GM18870 (cell line): Measurements from ENCODE around the gene SLAMF7.
"Not testable (repeated sequence)": the region's sequence is repeated elsewhere in the genome, so short reads cannot be mapped to it uniquely, and the experiment has no call there.

Experiments
- ATAC-seq: cut with Tn5 transposase; IDR thresholded peaks from one replicate; pipeline ENCODE4 v1.9.1; 2021; ENCODE audit warnings: moderate library complexity; ENCODE audit not compliant: unreplicated experiment

The SLAMF7 gene

DNA sequence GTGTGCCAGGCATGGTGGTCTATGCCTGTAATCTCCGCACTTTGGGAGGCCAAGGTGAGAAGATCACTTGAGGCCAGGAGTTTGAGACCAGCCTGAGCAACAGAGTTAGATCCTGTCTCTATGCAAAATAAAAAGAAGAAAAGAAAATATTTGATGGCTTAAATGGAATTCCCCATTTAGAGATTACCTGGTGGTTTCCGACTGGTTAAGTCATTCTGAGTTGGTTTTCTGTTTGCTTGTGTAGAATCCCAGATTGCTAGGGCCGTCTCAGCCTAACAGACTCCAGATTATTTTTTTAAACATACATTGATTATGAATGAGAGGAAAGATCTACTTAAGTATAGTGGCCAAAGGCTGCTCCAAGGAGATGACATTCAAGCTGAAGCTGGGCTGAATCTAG is 34.0 kb downstream of the SLAMF7 start:
- ATAC-seq, result no peak

DNA sequence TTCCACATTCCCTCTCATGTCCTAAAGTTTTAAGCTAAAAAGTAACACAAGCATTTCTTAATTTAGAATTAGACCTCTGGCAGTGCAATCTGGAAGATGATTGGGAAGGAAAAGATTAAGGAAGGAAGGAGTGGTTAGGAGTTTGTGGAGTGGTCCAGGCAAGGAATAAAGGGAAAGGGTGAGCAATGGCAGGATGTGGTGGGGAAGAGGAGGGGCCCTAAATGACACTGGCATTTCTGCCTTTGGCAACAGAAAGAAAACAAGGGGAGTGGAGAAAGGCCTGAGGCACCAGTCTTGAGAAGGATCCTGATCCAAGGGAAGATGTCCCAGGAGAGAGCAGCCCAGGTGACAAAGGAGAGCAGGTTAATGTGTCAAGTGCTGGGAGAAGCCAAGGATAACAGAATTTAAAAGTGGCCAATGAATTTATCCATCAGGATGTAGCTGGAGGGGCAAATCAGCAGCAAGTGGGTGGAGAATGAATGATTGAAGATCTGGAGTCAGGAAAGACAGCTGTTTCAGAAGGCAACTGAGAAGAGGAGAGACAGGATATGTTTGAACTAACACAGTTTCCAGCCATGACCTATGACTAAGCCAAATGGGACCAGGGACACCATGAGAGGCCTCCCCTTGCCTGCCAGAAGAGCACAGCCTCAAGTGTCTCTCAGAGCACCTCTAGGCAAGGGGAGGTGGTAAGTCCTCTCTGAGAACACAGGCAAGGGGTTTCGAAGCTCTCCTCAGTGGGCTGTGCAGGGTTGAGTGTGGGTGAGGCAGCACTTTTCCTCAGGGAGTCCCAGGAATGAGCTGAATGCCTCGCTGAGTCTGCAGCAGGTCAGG is 36.1 kb downstream of the SLAMF7 start:
- no peak for ATAC-seq

DNA sequence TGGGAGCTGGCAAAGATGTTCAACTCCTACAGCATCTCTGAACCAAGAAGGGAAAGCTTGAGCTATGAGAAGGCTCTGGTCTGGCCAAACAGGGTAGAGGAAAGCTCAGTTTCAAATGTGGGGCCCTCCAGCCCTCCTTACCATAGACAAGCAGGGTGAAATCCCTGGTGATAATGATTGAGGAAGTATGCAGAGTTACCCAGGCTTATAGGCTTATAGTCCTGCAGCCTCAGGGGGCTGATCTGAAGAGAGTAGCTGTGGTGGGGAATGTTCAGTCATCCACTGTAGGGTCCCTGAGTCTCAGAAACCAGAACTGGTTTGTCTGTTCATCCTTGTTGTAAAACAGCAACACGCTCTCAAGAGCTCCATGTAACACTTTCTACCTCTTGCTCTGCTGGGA is 37.1 kb downstream of the SLAMF7 start:
- no peak for ATAC-seq

DNA sequence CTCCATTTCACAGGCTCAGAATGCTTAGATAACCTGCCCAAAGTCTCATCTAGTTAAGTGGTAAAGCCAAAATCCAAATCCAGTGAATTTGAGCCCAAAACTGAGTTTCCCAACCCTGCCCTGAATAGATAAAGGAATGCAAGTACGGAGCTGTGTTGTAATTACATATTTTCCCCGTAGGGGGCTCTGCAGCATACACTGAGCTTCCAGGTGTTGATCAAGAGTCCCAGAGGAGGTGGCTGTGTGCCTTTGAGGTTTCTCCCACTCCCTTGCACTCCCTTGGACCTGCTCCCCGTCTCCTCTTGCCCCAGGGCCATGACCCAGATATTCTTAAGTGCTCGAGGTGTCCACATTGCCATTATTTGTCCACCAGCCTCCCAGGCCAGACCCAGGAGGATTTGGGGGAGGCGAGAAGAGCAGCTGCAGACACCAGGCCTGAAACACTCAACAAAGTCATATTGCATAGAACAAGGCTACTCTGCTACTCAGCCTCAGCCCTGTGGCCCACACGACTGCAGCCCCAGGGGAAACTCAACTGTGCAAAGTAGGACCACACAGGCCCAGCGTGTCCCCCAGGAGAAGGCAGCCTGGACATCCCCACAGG is 38.5 kb downstream of the SLAMF7 start:
- ATAC-seq, result no peak

DNA sequence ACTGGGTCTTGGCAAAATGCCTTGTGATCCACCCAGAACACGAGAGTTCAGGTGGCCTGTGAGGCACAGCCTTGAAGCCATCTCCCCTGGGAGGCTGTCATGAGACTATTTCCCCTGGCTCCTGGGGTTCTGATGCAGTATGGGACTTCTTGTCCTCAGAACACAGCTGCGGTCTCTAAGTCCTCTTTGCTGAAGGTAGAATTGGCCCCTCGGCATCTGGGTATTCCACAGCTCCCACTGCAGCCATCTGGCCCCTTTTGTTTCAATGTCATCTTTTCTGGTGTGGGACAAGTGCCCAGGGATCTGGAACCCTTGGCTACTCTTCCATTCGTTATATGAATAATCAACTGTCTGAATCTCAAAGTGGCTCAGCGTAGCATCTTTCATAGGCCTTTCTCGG is 39.9 kb downstream of the SLAMF7 start:
- no peak for ATAC-seq

DNA sequence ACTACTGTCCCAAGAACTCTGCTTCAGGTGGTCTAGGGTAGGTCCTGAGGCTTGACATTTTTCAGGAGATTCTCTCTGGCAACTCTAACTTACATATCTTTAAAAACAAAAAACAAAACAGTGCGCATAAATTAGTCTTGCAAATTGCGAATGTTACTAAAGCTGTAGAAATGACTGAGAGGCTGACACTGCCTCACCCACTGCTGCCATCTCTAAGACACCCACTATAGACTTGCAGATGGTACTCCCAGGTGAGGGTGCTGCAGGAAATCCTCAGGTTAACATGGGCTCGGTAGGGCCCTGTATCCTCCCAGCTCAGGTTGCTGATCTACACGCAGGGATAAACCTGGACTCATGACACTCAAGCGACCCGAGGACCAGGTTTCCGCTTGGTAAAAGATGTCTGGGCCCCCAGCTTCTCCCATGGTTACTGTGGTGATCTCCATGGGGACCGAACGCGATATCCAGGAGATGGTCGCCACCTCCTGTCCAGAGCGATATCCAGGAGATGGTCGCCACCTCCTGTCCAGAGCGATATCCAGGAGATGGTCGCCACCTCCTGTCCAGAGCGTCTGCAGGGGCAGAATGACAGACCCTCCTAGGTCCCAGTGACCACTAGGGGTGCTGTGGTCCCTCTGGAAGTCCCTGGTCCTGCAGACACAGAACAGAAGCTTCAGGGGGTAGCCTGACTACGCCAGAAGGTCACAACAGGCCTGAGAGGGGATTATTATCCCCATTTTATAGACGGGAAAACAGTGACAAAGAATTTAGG is 40.8 kb downstream of the SLAMF7 start:
- no peak for ATAC-seq

DNA sequence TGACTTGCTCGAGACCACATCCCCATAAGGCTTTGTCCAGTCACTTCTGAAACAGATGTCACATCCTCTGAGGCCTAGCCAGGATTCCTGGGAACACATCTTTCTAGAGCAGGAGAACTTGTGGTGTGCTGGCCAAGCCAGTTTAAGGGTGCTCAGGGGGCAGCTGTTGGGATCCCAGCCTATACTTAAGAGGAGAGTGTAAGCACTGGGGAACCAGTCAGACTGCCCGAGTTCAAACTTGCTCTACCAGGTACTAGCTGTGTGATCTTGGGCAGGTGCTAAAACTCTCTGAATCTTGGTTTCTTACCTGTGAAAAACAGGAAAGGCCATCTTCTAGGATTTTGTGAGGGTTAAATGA is 41.3 kb downstream of the SLAMF7 start:
- no peak for ATAC-seq

DNA sequence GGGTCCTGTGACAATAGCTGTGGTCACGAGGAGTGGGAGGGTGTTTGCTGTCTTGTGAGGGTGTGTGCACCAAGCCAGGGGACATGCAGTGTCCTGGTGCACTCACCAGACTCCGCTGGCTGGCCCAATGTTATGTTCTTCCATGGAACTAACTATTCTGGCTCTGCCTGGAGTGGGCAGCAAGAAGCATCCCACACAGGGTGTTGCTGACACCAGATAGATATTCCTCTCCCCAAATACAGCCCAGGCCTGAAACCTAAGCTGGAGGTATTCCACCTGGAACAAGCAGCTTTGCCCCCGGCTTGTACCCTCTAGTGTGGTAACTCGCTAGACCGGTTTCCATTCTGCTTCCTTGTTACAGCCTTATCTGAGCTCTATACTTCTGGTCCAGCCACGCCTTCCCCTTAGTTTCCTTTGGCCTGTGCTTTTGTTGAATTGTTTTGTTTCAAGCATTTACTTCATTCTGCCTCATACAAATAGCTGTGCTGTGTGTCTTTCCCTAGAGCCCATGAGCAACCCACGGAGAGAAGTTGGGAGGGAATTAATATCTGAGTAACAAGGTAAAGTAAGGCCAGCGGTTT is 42.2 kb downstream of the SLAMF7 start:
- ATAC-seq, result no peak

DNA sequence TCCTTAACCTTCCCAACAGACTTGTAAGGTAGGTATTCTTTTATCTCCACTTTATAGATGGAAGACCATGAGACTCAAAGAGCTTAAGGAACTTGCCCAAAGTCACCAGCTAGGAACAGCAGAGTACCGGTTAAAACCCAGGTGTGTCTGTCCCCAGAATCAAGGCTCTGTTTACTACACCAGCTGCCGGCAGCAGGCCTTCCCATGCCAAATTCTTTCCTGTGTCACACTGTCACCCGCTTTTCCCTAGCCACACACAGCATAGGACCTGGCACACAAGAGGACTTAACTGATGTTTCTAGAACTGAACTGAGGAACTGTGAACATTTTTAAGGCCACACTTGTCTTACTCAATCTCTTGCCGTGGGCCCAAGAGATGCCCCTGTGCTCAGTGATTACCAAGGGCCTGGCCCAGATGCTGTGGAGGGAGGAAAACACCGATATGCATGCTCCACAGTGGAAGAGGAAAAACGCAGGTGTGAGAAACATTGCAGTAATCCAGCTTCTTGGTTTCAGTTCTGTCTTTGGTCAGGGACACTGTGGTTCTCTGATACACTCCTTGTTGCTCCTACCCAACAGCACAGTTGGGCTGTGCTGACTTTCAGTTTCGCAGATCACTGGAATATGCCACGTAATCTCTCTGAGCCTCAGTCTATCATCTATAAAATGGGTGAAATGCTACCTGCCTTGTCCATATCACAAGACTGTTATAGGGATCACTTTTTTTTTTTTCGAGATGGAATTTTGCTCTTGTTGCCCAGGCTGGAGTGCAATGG is 43.1 kb downstream of the SLAMF7 start:
- ATAC-seq, result peak; percentile 87

DNA sequence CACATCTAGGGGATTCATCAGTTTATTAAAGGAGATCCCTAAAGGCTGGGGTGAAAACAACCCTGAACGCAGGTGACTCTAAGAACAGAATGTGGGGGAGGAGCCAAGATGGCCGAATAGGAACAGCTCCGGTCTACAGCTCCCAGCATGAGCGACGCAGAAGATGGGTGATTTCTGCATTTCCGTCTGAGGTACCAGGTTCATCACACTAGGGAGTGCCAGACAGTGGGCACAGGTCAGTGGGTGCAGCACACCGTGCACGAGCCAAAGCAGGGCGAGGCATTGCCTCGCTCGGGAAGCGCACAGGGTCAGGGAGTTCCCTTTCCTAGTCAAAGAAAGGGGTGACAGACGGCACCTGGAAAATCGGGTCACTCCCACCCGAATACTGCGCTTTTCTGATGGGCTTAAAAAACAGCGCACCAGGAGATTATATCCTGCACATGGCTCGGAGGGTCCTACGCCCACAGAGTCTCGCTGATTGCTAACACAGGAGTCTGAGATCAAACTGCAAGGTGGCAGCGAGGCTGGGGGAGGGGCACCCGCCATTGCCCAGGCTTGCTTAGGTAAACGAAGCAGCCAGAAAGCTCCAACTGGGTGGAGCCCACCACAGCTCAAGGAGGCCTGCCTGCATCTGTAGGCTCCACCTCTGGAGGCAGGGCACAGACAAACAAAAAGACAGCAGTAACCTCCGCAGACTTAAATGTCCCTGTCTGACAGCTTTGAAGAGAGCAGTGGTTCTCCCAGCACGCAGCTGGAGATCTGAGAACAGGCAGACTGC is 44.1 kb downstream of the SLAMF7 start:
- ATAC-seq, result not testable (repeated sequence)

DNA sequence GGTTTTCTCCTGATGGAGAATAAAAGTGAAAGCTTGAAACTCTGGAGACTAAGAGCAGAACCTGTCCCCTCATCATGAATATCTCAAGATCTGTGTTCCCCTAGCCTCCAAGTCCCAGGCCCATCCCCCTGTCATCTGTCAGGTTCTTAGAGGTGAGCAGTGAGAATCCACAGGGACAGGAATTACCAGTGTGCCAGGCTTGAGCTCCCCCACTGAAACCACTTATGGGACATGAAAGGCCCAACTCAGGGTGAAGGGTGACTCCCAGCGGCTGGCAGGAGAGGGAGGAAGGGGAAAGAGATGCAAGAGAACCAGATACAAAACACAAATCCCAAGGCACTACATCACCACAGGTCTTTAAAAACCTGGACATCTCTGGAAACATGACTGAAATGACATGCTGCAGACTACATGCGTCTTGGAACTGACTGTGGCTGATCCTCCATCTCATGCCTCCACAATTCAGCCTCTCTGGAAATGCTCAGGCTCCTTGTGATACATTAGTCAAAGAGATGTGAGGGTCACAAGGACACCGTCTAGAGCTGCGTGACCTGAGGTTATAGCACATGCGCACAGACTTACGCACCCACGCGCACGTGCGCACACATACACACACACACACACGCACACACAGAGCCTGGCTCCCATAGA is 50.1 kb downstream of the SLAMF7 start:
- no peak for ATAC-seq

DNA sequence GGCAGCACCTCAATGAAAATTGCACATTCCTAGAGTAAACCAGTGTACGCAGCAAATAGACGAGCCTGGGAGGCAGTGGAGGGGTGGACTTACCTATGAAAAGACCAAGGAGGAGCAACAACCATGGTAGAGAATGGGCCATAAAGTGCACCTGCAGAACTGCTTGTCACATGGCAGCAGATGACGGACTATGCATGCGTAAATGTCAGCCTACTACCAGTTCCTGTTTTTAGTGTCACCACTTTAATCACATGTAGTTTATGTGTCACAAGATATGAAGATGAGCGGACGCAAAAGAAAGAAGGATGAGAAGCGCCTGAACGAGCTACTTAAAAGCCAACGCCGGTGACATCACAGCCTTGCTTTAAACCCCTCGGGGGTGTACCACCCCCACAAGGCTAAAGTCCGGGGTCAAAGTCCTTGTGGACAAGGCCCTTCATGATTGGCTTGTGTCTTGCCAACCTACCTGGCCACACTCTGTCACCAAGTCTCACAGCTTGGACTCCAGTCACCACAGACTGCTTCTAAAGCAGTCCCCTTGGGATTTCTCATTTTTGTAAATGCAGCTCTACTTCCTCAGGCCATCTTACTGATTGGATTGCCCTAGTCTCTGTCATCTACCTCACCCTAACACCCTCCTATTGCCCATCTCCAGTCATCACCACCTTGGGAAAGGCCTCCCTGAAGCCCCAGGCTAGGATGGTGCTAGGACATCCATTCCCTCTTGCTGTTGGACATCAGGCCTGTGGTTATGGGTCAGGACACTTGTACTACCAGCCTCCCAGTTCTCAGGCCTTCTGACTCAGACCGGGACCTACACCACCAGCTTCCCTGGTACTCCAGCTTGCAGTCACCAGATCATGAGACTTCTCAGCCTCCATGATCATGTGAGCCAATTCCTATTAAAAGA is 50.9 kb downstream of the SLAMF7 start:
- peak; percentile 79 for ATAC-seq

DNA sequence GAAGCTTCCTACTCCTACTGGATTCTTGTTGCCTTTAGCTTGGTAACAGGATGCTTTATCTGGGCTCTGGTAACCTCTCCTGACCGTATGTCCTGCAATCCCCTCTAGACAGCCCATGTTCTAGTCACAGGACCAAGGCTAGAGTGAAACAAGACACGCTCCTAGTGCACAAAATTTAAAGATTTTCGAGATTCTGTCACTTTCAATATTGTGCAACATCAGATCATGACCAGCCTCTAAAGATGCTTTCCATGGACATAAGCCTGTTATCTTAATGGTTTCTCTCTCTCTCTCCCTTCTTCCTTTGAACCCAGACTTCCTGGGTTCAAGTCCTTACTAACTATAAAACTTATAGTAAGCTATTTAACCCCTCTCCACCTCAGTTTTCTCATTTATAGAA is 55.3 kb downstream of the SLAMF7 start:
- ATAC-seq, result no peak

DNA sequence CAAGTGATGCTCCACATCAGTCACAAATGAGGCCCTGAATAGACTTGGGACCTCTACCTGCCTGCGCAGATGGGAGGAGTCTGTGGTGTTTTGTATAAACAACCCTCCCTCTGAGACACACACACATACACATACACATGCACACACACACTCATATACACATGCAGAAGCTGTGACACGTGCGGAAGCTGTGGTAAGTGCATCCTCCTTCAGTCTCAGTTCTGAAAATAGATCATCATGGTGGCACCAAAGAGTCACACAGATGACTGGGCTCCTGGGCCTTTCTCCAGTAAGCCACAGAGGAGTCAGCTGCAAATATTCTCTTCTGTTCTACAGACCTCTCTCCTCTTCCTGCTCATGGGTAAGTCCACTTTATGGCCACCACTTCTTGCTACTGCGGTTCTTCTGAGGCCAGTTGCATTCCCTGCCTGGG is 56.9 kb downstream of the SLAMF7 start, which contains the start of gene LY9:
TSS of gene LY9 (plus strand) at position 224 of the 433 bp plus-strand sequence. CDS start at position 238, 14 bp downstream.
- ATAC-seq, result peak; percentile 79

DNA sequence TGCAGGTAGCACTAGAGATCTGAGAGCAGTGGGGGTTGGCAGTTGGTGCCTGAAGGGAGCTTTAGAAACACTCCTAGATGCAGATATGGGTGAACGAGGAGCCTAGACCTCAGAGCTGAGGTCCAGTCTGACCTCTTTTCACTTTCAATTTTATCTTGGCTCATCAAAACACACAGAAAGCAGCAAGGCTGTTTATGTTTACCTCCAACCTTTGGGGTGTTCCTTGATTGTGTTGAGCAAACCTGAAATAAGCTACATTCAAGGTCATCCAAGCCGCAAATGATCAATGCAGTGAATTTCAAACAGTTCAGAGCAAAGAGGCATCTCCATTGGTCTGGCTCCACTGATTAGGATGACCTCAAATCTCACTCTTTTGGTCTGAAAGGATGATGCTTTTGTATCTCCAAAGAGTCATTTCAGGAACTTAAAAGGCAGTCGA is 58.2 kb downstream of the SLAMF7 start:
- ATAC-seq, result no peak

DNA sequence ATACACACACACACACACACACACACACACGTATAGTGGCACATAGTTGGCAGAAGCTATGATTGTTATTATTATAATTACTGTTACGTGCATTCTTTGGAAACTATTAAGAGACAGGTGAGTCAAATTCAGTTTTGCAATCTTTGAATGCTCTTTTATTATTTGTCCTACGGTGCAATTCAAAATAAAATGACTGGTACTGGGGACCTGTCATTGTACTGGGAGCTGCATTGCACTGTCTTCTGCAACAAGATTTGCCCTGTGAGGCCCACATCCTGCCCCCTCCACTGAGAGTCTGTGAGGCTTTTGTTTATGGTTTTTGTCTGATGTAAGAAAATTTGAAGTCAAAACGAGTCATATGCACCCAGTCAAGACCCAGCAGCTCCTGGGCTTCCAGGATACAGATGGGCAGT is 58.8 kb downstream of the SLAMF7 start:
- ATAC-seq, result no peak

DNA sequence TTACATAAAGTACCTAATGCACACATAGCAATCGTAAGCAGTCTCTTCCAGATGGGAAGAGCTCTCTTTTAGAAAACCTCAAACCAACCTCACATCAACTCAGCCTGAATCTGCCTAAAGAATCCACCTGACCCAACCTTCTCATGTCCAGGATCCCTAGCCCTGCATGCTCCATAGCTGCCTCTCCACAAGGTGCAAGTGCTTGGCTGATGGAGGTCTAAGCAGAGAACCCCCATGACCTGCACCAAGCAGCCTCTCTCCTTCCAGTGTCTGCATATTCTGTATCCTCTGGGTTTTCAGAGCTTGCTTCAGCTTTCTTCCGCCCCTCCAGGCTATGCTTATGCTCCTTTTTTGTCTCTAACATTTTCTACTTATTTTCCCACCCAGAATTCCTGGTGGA is 59.4 kb downstream of the SLAMF7 start:
- ATAC-seq, result no peak

DNA sequence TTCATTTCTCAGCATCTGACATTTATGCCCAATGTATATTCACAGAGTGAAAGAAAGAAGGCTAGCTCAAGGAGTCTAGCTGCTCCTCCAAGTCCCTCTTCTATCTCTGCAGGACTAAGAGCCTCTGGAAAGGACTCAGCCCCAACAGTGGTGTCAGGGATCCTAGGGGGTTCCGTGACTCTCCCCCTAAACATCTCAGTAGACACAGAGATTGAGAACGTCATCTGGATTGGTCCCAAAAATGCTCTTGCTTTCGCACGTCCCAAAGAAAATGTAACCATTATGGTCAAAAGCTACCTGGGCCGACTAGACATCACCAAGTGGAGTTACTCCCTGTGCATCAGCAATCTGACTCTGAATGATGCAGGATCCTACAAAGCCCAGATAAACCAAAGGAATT is 60.6 kb downstream of the SLAMF7 start:
- ATAC-seq, result no peak
